Neural progenitor cell (in vitro differentiated cells): Measurements from ENCODE around the gene OR10J4.

Experiments used
- EZH2 ChIP-seq: fragments of 200-600 bp; sonication (generic); IDR thresholded peaks from 2 replicates; pipeline ENCODE4 v1.6.1; 2017; ENCODE audit warnings: antibody characterized with exemption, mild to moderate bottlenecking, moderate library complexity
- TF ChIP-seq, protein P1 (sequence below): fragments of 200-600 bp; sonication (generic); IDR thresholded peaks from 2 replicates; pipeline ENCODE4 v1.5.1; 2017; ENCODE audit warnings: antibody characterized with exemption, mild to moderate bottlenecking

DNA sequence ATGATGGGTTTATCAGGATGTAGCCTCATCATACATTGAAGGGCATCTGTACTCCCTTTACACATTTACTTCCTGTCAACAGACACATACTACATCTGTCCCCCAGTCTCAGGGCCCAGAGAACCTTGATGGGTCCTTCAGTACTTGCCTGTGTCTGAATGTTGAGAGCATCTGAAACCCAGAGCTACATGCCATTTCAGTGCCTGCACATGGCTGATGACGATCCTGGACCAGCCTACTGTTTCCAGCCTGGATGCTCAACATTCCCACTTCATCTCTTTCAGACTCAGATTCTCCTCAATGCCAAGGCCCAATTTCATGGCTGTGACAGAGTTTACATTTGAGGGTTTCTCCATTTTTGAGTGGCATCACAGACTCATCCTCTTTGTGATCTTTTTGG is at the start of gene OR10J4:
- TF ChIP-seq, protein P1, sequence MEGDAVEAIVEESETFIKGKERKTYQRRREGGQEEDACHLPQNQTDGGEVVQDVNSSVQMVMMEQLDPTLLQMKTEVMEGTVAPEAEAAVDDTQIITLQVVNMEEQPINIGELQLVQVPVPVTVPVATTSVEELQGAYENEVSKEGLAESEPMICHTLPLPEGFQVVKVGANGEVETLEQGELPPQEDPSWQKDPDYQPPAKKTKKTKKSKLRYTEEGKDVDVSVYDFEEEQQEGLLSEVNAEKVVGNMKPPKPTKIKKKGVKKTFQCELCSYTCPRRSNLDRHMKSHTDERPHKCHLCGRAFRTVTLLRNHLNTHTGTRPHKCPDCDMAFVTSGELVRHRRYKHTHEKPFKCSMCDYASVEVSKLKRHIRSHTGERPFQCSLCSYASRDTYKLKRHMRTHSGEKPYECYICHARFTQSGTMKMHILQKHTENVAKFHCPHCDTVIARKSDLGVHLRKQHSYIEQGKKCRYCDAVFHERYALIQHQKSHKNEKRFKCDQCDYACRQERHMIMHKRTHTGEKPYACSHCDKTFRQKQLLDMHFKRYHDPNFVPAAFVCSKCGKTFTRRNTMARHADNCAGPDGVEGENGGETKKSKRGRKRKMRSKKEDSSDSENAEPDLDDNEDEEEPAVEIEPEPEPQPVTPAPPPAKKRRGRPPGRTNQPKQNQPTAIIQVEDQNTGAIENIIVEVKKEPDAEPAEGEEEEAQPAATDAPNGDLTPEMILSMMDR: no peak
- no peak for TF ChIP-seq EZH2
